NCI-H146 (cell line): ENCODE data around the gene PTPRM.

Source experiments
- DNase-seq: peaks from one replicate; lab custom pipeline; 2025; lab: John Stamatoyannopoulos, UW

Gene PTPRM

GRCh38 chr18:8175501-8176061, 608.5 kb downstream of the PTPRM start:
- no peak for DNase-seq

GRCh38 chr18:8176109-8176508, 609.0 kb downstream of the PTPRM start:
- no peak for DNase-seq

- no peak for DNase-seq
These were observed 609.4 kb downstream of the PTPRM start for GRCh38 chr18:8176554-8176953.

GRCh38 chr18:8177330-8178016, 610.4 kb downstream of the PTPRM start:
- DNase-seq: peak; percentile 15

GRCh38 chr18:8186413-8186812, 619.3 kb downstream of the PTPRM start:
- DNase-seq: no peak

- no peak for DNase-seq
These were observed 621.1 kb downstream of the PTPRM start for GRCh38 chr18:8188184-8188583.

- no peak for DNase-seq
These were observed 623.9 kb downstream of the PTPRM start for GRCh38 chr18:8190980-8191379.

GRCh38 chr18:8194431-8194830, 627.3 kb downstream of the PTPRM start:
- no peak for DNase-seq

- DNase-seq: no peak
These were observed 629.1 kb downstream of the PTPRM start for GRCh38 chr18:8196238-8196637.

GRCh38 chr18:8197499-8197898, 630.4 kb downstream of the PTPRM start:
- no peak for DNase-seq

GRCh38 chr18:8207996-8208395, 640.9 kb downstream of the PTPRM start:
- no peak for DNase-seq

GRCh38 chr18:8208716-8209115, 641.6 kb downstream of the PTPRM start:
- DNase-seq: no peak

- no peak for DNase-seq
These were observed 646.0 kb downstream of the PTPRM start for GRCh38 chr18:8212896-8213780.

- DNase-seq: no peak
These were observed 648.6 kb downstream of the PTPRM start for GRCh38 chr18:8215741-8216140.

GRCh38 chr18:8217051-8217564, 650.0 kb downstream of the PTPRM start:
- no peak for DNase-seq

- DNase-seq: no peak
These were observed 651.1 kb downstream of the PTPRM start for GRCh38 chr18:8218197-8218596.

- peak; percentile 39 for DNase-seq
These were observed 654.3 kb downstream of the PTPRM start for GRCh38 chr18:8221452-8221851.

GRCh38 chr18:8224576-8224975, 657.5 kb downstream of the PTPRM start:
- no peak for DNase-seq

GRCh38 chr18:8229040-8229439, 661.9 kb downstream of the PTPRM start:
- no peak for DNase-seq

- DNase-seq: no peak
These were observed 662.7 kb downstream of the PTPRM start for GRCh38 chr18:8229787-8230186.

- DNase-seq: no peak
These were observed 664.2 kb downstream of the PTPRM start for GRCh38 chr18:8231316-8231715.

- DNase-seq: no peak
These were observed 665.7 kb downstream of the PTPRM start for GRCh38 chr18:8232791-8233190.

- no peak for DNase-seq
These were observed 668.8 kb downstream of the PTPRM start for GRCh38 chr18:8235894-8236293.
